NCI-H187 treated with DMSO at 0.1 percent for 48 hours (cell line): ENCODE results near the gene EXO1.
"Not testable (repeated sequence)": the region's sequence is repeated elsewhere in the genome, so short reads cannot be mapped to it uniquely, and the experiment has no call there.

ENCODE experiments used
- DNase-seq: peaks from one replicate; lab custom pipeline; 2025; lab: John Stamatoyannopoulos, UW

EXO1 gene

DNA sequence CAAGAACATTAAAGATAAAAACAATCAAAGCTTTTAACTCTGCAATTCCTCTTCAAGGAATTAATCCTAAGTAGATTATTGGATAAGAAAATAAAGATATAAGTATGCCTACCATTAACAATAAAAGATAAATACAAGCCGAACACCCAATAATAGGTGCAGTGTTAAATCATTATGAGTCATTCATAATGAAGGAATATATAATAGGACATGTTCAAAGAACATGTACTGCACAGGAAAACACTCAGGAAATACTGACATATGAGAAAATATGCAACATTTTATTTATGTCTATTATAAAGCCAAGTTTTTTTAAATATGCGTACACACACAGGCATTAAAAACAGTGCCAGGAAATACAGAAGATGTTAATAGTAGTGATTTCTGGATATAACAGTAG is 11.1 kb upstream of the EXO1 start:
- DNase-seq, result no peak

DNA sequence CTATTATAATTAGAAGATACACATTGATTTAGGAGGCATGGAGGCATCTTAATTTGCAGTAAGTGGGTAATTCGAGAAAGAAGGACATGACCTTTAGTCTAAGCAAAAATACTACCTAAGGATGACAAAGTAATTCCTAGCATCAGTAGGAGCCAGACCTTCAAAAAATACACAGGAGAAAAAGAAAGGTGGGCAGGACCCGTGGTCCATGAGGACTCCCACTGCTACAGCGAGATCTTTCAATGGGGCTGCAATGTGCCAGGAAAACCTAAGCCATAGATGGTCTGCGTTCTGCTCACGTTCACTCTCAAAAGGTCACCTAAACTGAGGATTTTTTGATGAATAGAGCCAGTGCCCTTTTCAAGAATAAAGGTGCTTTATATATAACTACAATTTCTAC is 10.6 kb upstream of the EXO1 start:
- DNase-seq, result no peak

DNA sequence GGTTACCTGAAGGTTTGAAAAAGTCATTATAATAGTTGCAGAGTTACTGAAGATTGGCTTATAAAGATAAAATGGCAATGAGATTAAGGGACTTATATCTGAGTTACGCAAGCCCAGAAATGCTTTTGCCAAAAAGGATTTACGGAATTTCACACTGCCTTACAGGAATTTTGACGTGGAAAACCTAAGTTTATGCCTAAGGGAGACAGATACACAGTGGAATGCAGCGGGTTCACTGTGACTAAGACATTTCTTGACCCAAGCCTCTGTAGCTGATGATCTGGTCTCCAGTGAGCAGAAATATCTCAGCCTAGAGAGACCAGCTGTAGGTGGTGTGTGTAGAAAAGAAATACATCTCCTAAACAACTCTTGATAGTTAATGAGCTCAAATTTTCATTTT is 10.1 kb upstream of the EXO1 start:
- no peak for DNase-seq

DNA sequence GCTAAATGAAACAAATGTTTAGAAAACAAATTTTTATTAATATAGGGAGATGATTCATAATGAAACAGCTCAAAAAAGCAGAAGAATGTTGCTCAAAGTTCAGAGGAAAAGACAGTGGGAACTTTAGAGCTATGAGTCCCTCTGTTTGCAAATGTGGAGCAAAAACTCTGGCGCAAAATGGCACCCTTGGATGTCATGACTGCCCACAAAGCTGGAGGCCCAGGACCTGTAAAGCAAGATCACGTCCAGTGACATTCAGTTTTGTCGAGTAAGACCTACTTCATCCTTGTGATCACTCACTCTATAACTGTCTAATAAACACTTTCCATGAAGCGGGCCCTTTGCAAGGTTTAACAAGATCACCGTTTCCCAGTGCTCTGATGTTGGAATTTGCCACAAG is 9.1 kb upstream of the EXO1 start:
- DNase-seq, result no peak

DNA sequence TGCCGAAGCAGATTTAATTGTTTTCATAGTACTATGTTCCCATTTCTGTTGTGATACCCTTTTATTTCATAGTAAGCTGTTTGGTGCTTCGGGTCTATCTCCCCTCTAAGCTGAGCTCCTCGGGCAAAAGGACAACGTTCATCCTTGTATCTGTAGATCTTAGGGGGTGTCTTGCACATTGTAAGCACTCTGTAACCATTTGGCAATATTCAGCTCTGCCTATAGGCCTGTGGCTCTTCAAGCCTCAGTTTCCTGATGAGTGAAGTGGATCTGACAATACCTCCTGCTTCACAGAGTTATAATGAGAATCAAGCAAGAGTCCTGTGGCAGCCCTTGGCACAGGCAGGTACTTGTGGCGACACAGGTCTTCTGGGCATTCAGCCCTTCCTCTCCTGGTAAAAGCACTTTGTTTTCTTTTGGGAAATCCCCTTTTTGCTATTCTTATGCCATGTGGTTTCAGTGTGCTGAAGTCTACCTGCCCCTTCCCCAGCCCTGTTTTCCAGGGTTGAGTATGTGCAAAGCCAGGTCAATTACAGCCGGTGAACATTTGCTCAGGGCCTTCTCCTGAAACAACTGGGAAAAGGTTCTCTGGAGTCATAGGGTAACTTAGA is 8.5 kb upstream of the EXO1 start:
- no peak for DNase-seq

DNA sequence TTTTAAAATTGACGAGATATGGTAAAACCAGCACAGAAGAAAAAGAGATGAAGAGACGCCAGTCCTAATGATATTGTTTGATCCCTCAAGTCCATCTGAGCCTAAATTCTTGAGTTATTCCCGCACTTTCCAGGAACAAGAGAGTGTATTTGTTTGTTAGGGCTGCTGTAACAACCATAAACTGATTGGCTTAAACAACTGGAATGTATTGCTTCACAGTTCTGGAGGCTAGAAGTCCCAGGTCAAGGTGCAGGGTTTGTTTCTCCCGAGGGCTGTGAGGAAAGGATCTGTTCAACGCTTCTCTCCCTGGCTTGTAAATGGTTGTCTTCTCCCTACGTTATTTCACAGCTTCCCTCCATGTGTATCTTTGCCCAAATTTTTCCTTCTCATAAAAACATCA is 7.8 kb upstream of the EXO1 start:
- no peak for DNase-seq

DNA sequence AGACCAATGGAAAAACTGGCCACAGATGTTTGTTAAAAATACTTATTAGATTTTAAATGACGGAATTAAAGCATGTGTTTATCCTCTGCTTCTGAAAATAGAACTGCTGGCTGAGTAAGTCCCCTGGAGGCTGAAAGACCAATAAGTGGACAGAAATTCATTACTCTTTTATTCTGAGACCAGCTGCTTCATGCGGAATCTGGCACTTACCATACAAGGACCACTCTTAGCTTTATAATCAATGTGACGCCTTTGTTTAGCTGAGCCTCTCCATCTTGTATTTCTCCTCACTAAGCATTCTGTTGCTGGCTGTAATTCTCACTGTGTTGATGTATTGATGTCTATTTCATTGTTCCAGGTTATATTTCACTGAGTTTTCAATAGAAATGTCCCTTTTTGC is 6.3 kb upstream of the EXO1 start:
- peak; percentile 73 for DNase-seq

DNA sequence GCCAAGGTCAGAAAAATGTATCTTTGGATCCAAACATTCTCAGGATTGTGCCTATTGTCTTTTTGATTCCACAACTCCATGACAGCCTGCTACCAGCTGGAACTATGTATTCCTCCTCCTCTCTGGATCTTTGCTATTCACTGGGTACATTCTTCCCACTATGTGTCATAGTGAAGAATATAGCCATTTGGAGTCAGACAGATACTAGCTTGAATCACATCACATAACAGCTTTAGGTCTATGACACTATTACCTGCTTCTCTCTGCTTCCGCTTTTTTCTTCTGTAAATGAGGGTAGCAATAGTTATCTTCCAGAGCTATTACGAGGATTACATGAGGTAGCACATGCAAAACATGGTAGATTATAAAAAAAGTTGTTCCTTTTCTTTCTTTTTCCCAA is 5.4 kb upstream of the EXO1 start:
- DNase-seq, result no peak

DNA sequence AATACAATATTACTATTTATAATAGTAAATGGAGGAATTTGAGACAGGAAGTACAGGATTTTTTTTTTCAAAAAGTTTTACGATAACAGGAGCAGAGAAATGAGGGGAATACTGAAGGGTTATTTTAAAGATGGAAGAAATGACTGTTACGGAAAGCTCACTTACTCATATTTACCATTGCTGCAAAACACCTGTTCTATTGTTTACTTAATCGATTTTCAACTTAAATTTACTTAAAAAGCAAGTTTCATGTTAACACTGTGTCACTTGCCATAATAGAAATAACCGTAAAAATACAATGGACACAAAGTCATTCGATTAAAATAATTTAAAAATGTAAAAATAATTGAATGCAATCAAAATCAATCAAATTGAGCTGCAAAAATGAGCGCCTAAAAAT is 3.4 kb upstream of the EXO1 start:
- DNase-seq, result no peak

DNA sequence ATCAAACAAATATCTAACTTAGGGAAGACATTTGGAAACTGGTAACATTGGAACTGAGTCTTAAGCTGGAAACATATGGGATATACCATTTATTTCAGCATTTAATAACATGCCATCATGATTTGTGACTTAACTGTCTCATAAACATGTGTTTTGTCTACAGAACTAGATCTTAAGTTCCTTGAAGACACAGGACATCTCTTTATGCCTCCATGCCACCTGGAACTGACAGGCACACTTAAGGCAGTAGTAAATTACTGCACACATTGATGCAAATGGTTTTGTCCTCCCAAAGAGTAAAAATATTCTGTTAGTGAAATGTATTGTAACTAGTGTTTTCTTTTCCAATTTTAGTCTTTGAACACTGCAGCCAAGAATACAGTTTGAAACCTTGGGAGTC is 1.6 kb upstream of the EXO1 start:
- DNase-seq, result no peak

DNA sequence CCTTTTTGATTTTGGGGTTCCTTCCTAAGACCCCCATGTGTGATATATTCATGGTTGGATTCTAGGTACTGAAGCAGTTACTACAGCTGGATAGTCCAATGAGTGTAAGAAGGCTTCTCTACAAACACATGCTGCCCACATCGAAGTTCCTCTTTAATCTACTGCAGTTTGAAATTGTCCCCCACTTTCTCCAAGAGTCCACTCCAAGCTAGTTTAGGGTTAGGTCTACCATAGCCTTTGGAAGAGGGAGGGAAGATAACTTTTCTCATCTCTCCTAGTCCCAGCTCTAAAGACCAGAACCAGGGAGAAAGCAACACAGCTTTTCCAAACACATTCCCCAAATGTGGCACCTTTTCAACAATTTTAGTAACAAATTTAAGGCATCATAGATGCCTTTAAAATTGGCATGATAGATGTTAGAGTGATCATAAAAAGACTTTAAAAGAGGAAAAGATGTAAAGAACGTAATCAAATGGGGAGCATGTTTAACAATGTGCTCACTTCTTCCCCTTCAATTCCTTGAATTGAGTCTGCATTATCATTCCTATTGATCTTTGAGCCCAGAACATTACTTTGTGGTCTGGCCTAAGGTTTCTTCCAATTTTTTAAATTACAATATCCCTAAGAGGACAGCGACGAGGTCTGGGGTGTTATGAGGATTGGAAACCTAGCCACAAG is 1.0 kb upstream of the EXO1 start:
- no peak for DNase-seq

DNA sequence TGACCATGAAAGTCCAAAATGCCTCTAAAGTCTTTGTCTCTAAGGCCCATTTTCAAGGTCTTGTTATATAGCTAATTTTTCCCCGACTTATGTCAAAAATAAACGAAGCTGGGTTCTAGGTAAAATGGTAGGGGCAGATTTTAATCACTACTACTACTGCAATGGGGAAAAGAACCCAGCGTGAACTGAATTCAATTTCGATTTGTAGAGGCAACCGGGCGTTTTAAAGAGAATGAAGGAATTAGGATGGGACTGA is 536 bp upstream of the EXO1 start:
- no peak for DNase-seq

DNA sequence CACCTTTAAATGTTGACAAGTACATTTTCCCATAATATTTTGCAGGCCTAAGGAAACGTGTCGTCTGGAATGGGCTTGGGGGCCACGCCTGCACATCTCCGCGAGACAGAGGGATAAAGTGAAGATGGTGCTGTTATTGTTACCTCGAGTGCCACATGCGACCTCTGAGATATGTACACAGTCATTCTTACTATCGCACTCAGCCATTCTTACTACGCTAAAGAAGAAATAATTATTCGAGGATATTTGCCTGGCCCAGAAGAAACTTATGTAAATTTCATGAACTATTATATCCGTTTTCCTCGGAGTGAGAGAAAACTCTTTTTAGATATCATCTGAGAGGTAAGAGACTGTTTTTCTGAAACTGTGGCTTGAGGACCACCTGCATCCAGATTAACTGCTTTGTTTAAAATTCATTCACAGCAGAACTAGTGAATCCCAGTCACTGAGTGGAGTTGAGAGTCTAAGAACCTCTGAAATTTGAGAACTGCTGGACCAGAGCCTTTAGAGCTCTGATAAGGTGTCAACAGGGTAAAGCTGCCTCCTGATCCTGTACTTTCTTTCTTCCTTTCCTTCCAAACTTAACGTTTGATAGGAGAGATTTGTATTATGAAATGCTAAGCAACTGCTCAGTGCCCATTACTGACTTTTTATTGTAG is 811 bp downstream of the EXO1 start:
- DNase-seq, result no peak

DNA sequence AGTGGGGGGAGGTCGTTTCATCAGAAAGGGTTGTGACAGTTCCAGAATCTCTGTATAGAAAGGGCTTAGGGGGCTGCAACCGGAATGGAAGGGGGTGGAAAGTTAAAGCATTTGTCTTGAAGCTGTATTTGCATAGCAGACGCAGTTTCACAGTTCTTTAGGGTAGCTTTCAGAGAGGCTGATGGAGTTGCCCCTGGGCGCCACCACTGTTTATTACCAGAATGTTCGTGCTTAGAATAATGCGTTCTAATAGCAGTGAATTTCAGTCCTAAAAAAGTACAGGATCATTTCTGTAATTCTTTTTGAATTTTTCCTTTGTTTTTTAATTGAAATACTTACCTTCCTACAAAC is 1.3 kb downstream of the EXO1 start:
- no peak for DNase-seq

DNA sequence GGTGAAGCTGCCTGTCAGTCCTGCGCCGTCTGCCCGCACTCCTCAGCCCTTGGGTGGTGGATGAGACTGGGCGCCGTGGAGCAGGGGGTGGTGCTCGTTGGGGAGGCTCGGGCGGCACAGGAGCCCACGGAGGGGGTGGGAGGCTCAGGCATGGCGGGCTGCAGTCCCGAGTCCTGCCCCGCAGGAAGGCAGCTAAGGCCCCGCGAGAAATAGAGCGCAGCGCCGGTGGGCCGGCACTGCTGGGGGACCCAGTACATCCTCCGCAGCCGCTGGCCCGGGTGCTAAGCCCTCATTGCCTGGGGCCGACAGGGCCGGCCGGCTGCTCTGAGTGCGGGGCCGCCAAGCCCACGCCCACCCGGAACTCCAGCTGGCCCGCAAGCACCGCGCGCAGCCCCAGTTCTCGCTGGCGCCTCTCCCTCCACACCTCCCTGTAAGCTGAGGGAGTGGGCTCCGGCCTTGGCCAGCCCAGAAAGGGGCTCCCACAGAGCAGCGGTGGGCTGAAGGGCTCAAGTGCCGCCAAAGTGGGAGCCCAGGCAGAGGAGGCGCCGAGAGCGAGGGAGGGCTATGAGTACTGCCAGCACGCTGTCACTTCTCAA is 7.6 kb downstream of the EXO1 start:
- not testable (repeated sequence) for DNase-seq

DNA sequence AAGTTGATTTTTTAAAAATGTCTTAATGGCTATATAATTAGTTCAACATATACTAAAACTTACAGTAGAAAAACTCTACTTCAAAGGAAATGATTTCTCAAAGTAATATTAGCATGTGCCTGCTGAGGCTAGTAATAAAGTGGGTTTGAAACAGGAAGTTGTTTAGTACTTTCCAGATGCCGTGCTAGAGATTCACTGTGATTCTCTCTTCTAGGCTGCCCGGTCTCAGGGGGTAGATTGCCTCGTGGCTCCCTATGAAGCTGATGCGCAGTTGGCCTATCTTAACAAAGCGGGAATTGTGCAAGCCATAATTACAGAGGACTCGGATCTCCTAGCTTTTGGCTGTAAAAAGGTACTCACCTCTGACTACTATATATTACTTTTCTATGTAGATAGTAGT is 9.1 kb downstream of the EXO1 start:
- no peak for DNase-seq

DNA sequence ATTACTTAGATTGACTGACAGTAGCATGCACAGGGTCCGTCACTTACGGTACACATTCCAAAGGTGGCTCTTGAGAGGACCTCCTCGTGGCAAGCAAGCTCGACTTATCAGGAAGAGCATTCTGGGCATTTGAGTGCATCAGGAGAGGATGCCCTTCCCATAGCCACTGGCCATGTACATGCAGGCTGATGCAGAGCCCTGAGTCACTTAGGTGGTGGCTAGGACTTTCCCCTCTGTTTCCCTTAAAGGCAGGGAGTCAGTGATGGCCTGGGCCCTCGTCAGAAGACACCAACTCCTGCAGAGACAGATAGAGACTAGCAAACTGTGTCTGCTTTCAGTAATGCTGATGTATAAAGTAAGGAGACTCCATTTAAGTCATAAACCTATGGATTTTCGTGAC is 12.9 kb downstream of the EXO1 start:
- DNase-seq, result no peak

DNA sequence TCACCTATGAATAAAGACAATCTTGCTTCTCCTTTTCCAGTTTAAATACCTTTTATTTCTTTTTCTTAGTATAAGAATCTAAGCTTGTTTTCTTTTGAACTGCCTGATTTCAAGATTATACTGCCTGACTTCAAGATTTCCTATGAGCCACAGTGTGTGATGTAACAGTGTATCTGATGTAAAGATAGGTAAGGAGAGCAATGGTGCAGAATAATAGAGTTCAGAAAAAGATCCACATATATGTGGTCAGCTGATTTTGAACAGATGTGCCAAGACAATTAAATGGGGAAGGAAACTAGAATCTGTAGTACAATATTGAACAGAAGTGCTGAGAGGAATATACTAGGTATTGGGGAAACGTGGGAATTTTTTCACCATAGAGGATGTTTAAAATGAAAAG is 21.0 kb downstream of the EXO1 start:
- no peak for DNase-seq

DNA sequence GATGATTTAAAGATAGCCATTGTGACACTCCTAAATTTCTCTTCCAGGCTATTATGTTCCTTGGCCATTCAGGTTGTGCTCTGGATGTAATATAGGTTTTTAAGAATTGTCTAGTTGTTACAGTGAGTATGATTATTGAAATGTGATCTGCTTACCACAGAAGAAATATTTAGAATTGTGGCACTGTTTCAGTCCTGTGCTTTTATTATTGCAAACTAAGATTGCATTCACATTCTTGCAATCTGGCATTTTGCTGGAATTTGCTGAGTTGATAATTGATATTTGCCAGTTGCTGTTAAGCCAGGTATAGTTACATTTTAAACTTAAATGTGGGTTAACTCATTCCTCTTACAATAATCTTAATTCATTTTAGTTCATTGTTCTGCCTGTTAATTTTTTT is 22.3 kb downstream of the EXO1 start:
- no peak for DNase-seq

DNA sequence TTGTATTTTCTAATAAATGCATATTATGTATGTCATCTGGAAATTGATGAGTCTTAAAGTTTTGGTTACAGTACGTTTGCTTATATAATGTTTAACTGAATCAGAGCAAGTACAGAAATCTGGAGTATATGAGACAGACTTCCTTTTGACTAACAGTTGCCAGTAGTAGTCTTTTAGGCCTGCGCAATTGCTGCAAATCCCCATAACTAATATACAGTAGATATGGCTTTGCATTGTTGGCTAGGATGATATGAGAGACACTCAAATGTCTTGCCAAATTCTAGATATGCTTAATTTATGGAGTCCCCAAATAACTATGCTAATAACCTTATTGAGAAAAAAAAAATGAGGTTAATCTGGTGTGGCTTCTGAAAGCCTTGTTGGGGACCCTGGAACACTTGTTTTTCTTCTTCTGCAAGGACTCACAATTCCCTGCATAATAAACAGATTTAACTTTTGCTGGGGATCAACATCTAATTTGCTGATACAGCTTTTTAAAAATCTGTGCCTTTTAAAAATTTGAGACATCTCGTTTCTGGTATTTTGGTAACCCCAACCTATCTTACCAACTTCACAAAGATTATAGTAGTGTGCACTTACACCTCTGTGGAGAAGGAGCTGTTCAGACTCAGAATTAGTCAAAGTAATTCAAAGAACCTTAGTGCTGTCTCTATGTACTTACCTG is 22.9 kb downstream of the EXO1 start:
- DNase-seq, result no peak

DNA sequence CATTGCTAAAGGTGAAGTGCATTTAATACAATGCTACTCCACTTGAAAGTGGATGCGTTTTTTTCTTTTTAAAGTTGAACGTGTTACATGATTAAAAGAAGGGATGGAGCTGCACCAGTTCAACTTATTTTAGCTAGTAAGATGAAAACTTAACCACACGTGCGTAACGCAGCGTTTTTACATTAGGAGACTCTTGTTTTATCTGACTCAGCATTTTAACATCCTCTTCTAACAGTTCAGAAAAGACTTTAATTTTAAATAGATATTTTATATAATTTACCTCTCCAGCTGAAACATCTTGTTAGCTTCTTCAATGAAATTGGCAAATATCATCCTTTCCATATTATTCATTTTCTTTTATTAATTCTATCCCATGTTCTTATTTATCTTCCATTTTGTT is 33.4 kb downstream of the EXO1 start:
- DNase-seq, result no peak

DNA sequence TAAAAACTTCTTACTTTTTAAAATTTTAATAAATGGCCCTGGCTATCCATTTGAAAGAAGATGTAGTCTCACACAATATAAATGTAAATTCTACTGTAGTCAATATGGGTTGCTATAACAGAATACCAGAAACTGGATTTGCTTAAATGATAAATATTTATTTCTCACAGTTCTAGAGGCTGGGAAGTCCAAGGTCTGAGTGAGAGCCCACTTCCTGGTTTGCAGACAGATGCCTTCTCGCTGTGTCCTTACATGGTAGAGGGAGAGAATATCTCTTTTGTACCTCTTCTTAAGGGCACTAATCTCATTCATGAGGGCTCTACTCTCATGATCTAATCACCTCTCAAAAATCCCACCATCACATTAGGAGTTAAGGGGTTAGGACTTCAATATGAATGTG is 35.2 kb downstream of the EXO1 start:
- DNase-seq, result no peak

DNA sequence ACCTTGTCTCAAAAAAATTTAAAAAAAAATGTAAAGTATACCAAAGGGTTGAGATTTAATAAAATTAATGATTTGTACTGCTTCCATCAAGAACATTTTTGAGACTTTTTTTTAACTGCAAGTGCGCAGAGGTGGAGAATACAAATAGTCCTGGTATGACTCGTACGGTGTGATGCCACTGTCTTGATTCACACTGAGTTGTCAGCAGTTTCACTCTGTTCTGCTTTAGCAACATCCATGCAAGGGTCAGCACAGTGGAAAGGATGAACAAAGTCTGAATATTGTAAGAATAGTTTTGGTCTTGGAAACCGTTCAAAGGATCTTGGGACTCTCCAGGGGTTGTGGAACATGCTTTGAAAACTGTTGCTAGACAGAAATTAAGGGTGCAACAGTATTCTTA is 40.2 kb downstream of the EXO1 start:
- DNase-seq, result no peak
